Fibroblast of lung (primary cell): ENCODE data around the gene PIGK. TPM values are rescaled to one million over a fixed set of nuclear protein-coding genes. Genes with fewer than 3 reads are reported as not detected.

Experiments used
- DNase-seq, 2 donors: peaks; one replicate each; pipeline versions ENCODE4 v3.0.0 to v3.0.0-alpha.2; 2010; ENCODE audit warnings: low read depth in 2 of 2
- H2AFZ ChIP-seq: 2 replicates; pipeline ENCODE4 v1.5.1; 2012; ENCODE audit warnings: low read length, control low read depth, inconsistent platforms
- H3K27ac ChIP-seq: 2 replicates; pipeline ENCODE4 v1.5.1; 2011; ENCODE audit warnings: low read length, control low read depth; ENCODE audit not compliant: insufficient read depth
- H3K27me3 ChIP-seq: 2 replicates; pipeline ENCODE4 v1.5.1; 2011; ENCODE audit warnings: mild to moderate bottlenecking, low read length; ENCODE audit not compliant: control insufficient read depth, insufficient read depth
- H3K36me3 ChIP-seq: 2 replicates; pipeline ENCODE4 v1.5.1; 2011; ENCODE audit warnings: low read length; ENCODE audit not compliant: control insufficient read depth, insufficient read depth
- H3K4me1 ChIP-seq: 2 replicates; pipeline ENCODE4 v1.5.1; 2011; ENCODE audit warnings: low read length; ENCODE audit not compliant: control insufficient read depth, insufficient read depth; ENCODE audit errors: extremely low read depth
- H3K4me2 ChIP-seq: 2 replicates; pipeline ENCODE4 v1.5.1; 2011; ENCODE audit warnings: low read length, control low read depth; ENCODE audit not compliant: insufficient read depth; ENCODE audit errors: extremely low read depth
- H3K4me3 ChIP-seq, 4 experiments: fragments of 200-600 bp in 1 of 4; sonication (generic) in 1 of 4; replicated peaks in 1 of 4; 2 replicates each; pipeline ENCODE4 v1.5.1; 2011 to 2016; ENCODE audit warnings: low read length in 4 of 4, low read depth in 3 of 4, mild to moderate bottlenecking in 3 of 4, control low read depth in 2 of 4, inconsistent platforms in 1 of 4, mixed read lengths in 1 of 4; ENCODE audit not compliant: insufficient read depth in 1 of 4; ENCODE audit errors: control extremely low read depth in 1 of 4
- H3K79me2 ChIP-seq: 2 replicates; pipeline ENCODE4 v1.5.1; 2012; ENCODE audit warnings: mild to moderate bottlenecking, low read length, inconsistent platforms; ENCODE audit not compliant: control insufficient read depth, insufficient read depth
- H3K9ac ChIP-seq: 2 replicates; pipeline ENCODE4 v1.5.1; 2011; ENCODE audit warnings: mild to moderate bottlenecking, low read length, control low read depth; ENCODE audit not compliant: insufficient read depth
- H3K9me3 ChIP-seq: 2 replicates; pipeline ENCODE4 v1.5.1; 2012; ENCODE audit warnings: low read depth, low read length; ENCODE audit not compliant: control insufficient read depth, insufficient read depth
- H4K20me1 ChIP-seq: 2 replicates; pipeline ENCODE4 v1.5.1; 2011; ENCODE audit warnings: low read length; ENCODE audit not compliant: control insufficient read depth, insufficient read depth; ENCODE audit errors: extremely low read depth
- EZH2 ChIP-seq: IDR thresholded peaks from 2 replicates; pipeline ENCODE4 v1.5.1; 2012; ENCODE audit warnings: low read length, control low read depth, mild to moderate bottlenecking; ENCODE audit errors: missing control alignments
- polyA plus RNA-seq, 2 donors: library from polyadenylated mRNA; depleted of rRNA in 1 of 2; stranded (reverse) in 1 of 2; unstranded in 1 of 2; fragments of >200 nt; gene quantifications; 2 replicates each; pipeline ENCODE4 v1.2.1, GENCODE V29; 2011 to 2012; ENCODE audit warnings: missing spikeins in 1 of 2
- total RNA-seq: library from RNA; depleted of rRNA; stranded (reverse); fragments of >200 nt; gene quantifications from 2 replicates; pipeline ENCODE4 v1.2.1, GENCODE V29; 2014
- TF ChIP-seq, protein P1 (sequence below), 2 donors: IDR thresholded peaks in 1 of 2; conservative IDR thresholded peaks in 1 of 2; 1 replicate in 1 of 2; 2 replicates in 1 of 2; pipeline ENCODE4 v1.5.1; 2011 to 2012; ENCODE audit warnings: low read length in 2 of 2, control low read depth in 1 of 2, inconsistent platforms in 1 of 2, low read depth in 1 of 2, mild to moderate bottlenecking in 1 of 2

The PIGK gene
- total and polyA plus RNA-seq, 2 donors (not counting 1 experiment from before 2014, with no cell fraction given): 55.7 to 58.7 TPM

DNA sequence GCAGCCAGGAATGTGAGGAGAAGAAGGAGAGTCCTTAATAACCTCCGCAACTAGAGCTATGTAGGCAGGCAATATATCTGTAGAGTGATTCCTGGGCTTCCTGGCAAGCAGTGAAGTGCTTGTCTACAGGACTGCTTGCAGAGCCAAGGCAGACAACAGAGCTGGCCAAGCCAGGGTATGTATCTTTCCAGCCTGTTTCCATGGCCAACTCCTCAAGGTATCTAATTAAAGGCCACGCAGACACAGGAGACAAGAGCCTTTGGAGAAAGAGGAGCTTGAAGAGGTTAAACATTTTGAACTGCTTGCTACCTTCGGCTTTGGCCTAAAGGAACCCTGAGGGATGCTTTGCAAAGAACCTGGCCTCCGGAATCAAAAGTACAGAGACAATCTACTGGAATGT lies 137.4 kb downstream of the PIGK start:
- Histone ChIP-seq H3K4me1 (no peaks in the 10 kb centered on the region), H4K20me1 (no peaks in the 10 kb centered on the region), H3K9ac (no peak overlapping the region), H3K27ac (no peak overlapping the region), H2AFZ (no peak overlapping the region), H3K4me2 (no peak overlapping the region), H3K79me2 (no peaks in the 10 kb centered on the region), H3K9me3 (no peaks in the 10 kb centered on the region), H3K36me3 (no peaks in the 10 kb centered on the region), H3K4me3 (no peak overlapping the region), H3K27me3 (no peaks in the 10 kb centered on the region)
- no peak for TF ChIP-seq EZH2
- TF ChIP-seq, protein P1, sequence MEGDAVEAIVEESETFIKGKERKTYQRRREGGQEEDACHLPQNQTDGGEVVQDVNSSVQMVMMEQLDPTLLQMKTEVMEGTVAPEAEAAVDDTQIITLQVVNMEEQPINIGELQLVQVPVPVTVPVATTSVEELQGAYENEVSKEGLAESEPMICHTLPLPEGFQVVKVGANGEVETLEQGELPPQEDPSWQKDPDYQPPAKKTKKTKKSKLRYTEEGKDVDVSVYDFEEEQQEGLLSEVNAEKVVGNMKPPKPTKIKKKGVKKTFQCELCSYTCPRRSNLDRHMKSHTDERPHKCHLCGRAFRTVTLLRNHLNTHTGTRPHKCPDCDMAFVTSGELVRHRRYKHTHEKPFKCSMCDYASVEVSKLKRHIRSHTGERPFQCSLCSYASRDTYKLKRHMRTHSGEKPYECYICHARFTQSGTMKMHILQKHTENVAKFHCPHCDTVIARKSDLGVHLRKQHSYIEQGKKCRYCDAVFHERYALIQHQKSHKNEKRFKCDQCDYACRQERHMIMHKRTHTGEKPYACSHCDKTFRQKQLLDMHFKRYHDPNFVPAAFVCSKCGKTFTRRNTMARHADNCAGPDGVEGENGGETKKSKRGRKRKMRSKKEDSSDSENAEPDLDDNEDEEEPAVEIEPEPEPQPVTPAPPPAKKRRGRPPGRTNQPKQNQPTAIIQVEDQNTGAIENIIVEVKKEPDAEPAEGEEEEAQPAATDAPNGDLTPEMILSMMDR (conservative IDR thresholded peaks at IDR 0.05 in 1 of 2, IDR thresholded peaks at IDR 0.05 in 1 of 2; ENCODE audit: low read depth in 1 of 2, low read length in 2 of 2): no peak
- DNase-seq: no peak

DNA sequence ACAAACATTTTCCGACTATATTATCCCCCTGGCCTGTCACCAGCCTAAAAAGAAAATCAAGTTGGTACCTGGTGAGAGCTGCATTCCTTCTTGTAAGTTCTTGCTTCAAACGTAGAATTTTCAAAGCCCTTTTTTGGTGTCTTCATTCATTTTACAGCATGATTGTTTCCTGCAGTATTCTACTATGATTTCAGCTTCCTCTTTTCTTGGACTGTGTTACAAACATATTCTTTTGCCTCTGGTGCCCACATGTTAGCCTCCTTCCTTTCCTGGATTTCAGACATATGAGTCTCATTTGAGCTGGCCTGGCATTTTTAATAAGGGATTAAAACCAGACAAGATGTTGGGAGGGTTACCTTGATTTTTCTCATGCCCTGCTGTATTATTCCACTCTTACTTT lies 142.5 kb downstream of the PIGK start:
- DNase-seq: no peak
- no peaks in the 10 kb centered on the region for H3K27me3 ChIP-seq
- no peak overlapping the region for H2AFZ ChIP-seq
- no peaks in the 10 kb centered on the region for H4K20me1 ChIP-seq
- no peak overlapping the region for H3K4me3 ChIP-seq
- no peak overlapping the region for H3K27ac ChIP-seq
- H3K9ac ChIP-seq: no peak overlapping the region
- H3K79me2 ChIP-seq: no peaks in the 10 kb centered on the region
- H3K36me3 ChIP-seq: no peaks in the 10 kb centered on the region
- no peak overlapping the region for H3K4me2 ChIP-seq
- no peaks in the 10 kb centered on the region for H3K9me3 ChIP-seq
- H3K4me1 ChIP-seq: no peaks in the 10 kb centered on the region
- no peak for TF ChIP-seq EZH2
- TF ChIP-seq, protein P1 (conservative IDR thresholded peaks at IDR 0.05 in 1 of 2, IDR thresholded peaks at IDR 0.05 in 1 of 2; ENCODE audit: low read depth in 1 of 2, low read length in 2 of 2): no peak

DNA sequence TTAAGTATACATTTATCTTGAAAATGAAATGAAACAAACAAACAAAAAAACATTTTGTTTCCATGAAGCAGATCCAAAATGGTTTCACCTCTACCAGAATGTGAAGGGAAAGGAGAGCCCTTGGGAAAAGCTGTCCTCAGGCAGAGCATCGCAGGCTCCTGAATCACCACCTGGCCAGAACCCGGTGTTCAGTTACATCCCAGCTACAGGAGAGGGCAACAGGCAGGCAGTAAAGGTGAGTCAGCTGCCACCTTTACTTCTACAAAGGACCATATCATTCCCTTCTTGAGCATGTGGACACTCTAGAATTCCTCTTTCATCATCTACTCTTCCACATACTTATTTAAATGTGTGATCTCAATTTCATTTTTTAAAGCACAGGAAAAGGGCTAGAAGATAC lies 151.2 kb downstream of the PIGK start:
- no peak overlapping the region for H3K4me2 ChIP-seq
- no peak overlapping the region for H3K9ac ChIP-seq
- no peaks in the 10 kb centered on the region for H4K20me1 ChIP-seq
- H3K79me2 ChIP-seq: no peaks in the 10 kb centered on the region
- H2AFZ ChIP-seq: no peak overlapping the region
- H3K4me1 ChIP-seq: no peaks in the 10 kb centered on the region
- H3K27ac ChIP-seq: no peak overlapping the region
- H3K27me3 ChIP-seq: no peaks in the 10 kb centered on the region
- no peak overlapping the region for H3K4me3 ChIP-seq
- no peaks in the 10 kb centered on the region for H3K36me3 ChIP-seq
- H3K9me3 ChIP-seq: no peaks in the 10 kb centered on the region
- no peak for TF ChIP-seq EZH2
- TF ChIP-seq, protein P1 (conservative IDR thresholded peaks at IDR 0.05 in 1 of 2, IDR thresholded peaks at IDR 0.05 in 1 of 2; ENCODE audit: low read depth in 1 of 2, low read length in 2 of 2): no peak
- DNase-seq: no peak
